Lower lobe of right lung (tissue), 2 donors: ENCODE data around the gene BFSP2. TPM values are rescaled to one million over a fixed set of nuclear protein-coding genes. Genes with fewer than 3 reads are reported as not detected.

Source experiments
- ATAC-seq, 2 donors: fragments of 200-7000 bp; cut with Tn5 transposase; one replicate each; pipeline ENCODE4 v1.9.1; 2020 to 2022; ENCODE audit warnings: mild to moderate bottlenecking in 2 of 2, moderate library complexity in 2 of 2
- DNase-seq: peaks from one replicate; pipeline ENCODE4 v3.0.0-alpha.2; 2020
- H3K27ac ChIP-seq: fragments of 200-600 bp; one replicate; pipeline ENCODE4 v1.8.0; 2022
- H3K27me3 ChIP-seq: fragments of 200-600 bp; one replicate; pipeline ENCODE4 v1.8.0; 2022; ENCODE audit warnings: low read depth
- H3K36me3 ChIP-seq: fragments of 200-600 bp; one replicate; pipeline ENCODE4 v1.8.0; 2022; ENCODE audit warnings: mild to moderate bottlenecking
- H3K4me1 ChIP-seq: fragments of 200-600 bp; one replicate; pipeline ENCODE4 v1.8.0; 2022
- H3K4me3 ChIP-seq: fragments of 200-600 bp; one replicate; pipeline ENCODE4 v1.8.0; 2022; ENCODE audit warnings: mild to moderate bottlenecking
- H3K9me3 ChIP-seq: fragments of 200-600 bp; one replicate; pipeline ENCODE4 v1.8.0; 2022
- intact Hi-C: fragments of 100-400 bp; cut with DNase I; formaldehyde crosslinking; loops from one replicate; pipeline ENCODE4 v1.11.0; 2022
- total RNA-seq: library from RNA; stranded (reverse); fragmentation: NEBNext Ultra II Directional; extraction: Animal tissue kit (Norgen Biotek cat#: 25700); gene quantifications from one replicate; pipeline ENCODE4 v1.2.1, GENCODE V29; 2021
- TF ChIP-seq, protein P1 (sequence below): fragments of 200-600 bp; IDR thresholded peaks from one replicate; pipeline ENCODE4 v1.8.0; 2022; ENCODE audit warnings: antibody characterized with exemption, mild to moderate bottlenecking
- donor health status: DM: no; HTN: yes; CAD: no; lungs with severe emphysema.

Gene BFSP2
- total RNA-seq, 1 donor from 2014 or later, result not detected

DNA sequence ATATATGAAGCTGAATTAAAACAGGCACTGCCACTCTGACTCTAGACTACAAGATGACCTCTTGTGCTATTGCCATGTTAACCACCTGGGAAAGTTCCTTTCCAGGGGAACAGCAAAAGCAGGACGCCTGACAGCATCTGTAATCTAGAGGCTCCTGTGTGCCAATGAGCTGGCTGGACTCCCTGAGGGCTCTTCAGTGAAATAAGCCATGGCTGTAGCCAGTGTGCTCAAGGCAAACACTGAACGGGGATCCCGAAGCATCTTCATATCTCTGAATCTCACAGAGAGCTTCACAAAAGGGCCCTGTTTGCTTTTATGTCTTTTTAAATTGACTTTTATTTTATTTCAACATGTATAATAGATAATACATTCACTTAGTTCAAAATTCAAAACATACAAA is 57.2 kb downstream of the BFSP2 start:
- H3K36me3 ChIP-seq, result no peaks in the 10 kb centered on the region
- H3K27me3 ChIP-seq, result no peaks in the 10 kb centered on the region
- H3K4me1 ChIP-seq, result no peaks in the 10 kb centered on the region
- TF ChIP-seq, protein P1, sequence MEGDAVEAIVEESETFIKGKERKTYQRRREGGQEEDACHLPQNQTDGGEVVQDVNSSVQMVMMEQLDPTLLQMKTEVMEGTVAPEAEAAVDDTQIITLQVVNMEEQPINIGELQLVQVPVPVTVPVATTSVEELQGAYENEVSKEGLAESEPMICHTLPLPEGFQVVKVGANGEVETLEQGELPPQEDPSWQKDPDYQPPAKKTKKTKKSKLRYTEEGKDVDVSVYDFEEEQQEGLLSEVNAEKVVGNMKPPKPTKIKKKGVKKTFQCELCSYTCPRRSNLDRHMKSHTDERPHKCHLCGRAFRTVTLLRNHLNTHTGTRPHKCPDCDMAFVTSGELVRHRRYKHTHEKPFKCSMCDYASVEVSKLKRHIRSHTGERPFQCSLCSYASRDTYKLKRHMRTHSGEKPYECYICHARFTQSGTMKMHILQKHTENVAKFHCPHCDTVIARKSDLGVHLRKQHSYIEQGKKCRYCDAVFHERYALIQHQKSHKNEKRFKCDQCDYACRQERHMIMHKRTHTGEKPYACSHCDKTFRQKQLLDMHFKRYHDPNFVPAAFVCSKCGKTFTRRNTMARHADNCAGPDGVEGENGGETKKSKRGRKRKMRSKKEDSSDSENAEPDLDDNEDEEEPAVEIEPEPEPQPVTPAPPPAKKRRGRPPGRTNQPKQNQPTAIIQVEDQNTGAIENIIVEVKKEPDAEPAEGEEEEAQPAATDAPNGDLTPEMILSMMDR, result no peak
- intact Hi-C loops, result no loop called here
- ATAC-seq (no peak), DNase-seq (no peak)
- H3K9me3 ChIP-seq, result no peaks in the 10 kb centered on the region
- H3K4me3 ChIP-seq, result no peak overlapping the region
- H3K27ac ChIP-seq, result no peak overlapping the region

- no peaks in the 10 kb centered on the region for H3K36me3 ChIP-seq
- H3K27ac ChIP-seq, result no peak overlapping the region
- TF ChIP-seq, protein P1, result no peak
- ATAC-seq (no peak), DNase-seq (no peak)
- no peaks in the 10 kb centered on the region for H3K27me3 ChIP-seq
- H3K9me3 ChIP-seq, result no peaks in the 10 kb centered on the region
- intact Hi-C loops, result no loop called here
- no peaks in the 10 kb centered on the region for H3K4me1 ChIP-seq
- no peak overlapping the region for H3K4me3 ChIP-seq
Observed at GRCh38 chr3:133457465-133458067, 57.7 kb downstream of the BFSP2 start.

- Histone ChIP-seq H3K4me3 (no peak overlapping the region), H3K27ac (no peak overlapping the region), H3K4me1 (no peaks in the 10 kb centered on the region), H3K27me3 (no peaks in the 10 kb centered on the region), H3K36me3 (no peaks in the 10 kb centered on the region), H3K9me3 (no peaks in the 10 kb centered on the region)
- TF ChIP-seq, protein P1, result no peak
- intact Hi-C loops, result no loop called here
- ATAC-seq (peak; percentile 67 to 76), DNase-seq (no peak)
Observed at GRCh38 chr3:133459400-133459799, 59.5 kb downstream of the BFSP2 start.

- no peaks in the 10 kb centered on the region for H3K27me3 ChIP-seq
- no peak overlapping the region for H3K4me3 ChIP-seq
- no peak overlapping the region for H3K27ac ChIP-seq
- intact Hi-C loops, result no loop called here
- ATAC-seq, result no peak
- H3K4me1 ChIP-seq, result no peaks in the 10 kb centered on the region
- no peaks in the 10 kb centered on the region for H3K36me3 ChIP-seq
- no peaks in the 10 kb centered on the region for H3K9me3 ChIP-seq
- DNase-seq, result no peak
- TF ChIP-seq, protein P1, result no peak
Observed at GRCh38 chr3:133460809-133461208, 61.0 kb downstream of the BFSP2 start.

DNA sequence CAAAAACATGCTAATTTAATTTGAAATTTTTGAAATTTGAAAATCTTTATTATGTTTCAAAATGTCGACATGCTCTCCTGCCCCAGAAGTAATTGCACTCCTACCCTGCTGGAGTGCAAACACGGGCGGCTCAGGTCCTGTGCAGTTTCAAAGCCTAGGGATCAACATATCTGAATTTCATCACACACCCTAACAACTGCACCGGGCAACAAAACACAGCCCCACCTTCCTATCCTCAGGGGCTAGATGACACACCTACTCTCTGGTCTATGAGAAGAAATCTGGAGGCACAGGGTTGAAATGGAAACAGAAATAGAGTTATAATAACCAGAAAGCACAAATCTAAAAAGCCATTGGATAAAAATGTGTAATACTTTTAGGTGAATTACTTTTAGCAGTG is 61.4 kb downstream of the BFSP2 start:
- H3K9me3 ChIP-seq, result no peaks in the 10 kb centered on the region

More for the DNA sequence above, 61.4 kb downstream of the BFSP2 start:
- DNase-seq (no peak), ATAC-seq (peak in 1 of 2 donors; percentile 53)
- no peak overlapping the region for H3K27ac ChIP-seq
- H3K27me3 ChIP-seq, result no peaks in the 10 kb centered on the region
- intact Hi-C loops, result no loop called here
- TF ChIP-seq, protein P1, result no peak
- H3K4me1 ChIP-seq, result no peaks in the 10 kb centered on the region
- no peaks in the 10 kb centered on the region for H3K36me3 ChIP-seq
- no peak overlapping the region for H3K4me3 ChIP-seq
